A172 (cell line): ENCODE results near the gene SGCE. TPM values are rescaled to one million over a fixed set of nuclear protein-coding genes. Genes with fewer than 3 reads are reported as not detected.

ENCODE experiments used
- DNase-seq: peaks from one replicate; pipeline ENCODE4 v3.0.0-alpha.2; 2015; ENCODE audit warnings: low spot score
- total RNA-seq: library from RNA; depleted of rRNA; stranded (reverse); fragments of >200 nt; shearing (Covaris generic); gene quantifications from 2 replicates; pipeline ENCODE4 v1.2.3, GENCODE V29; 2014

SGCE gene
- total RNA-seq, 1 experiment from 2014 or later: 24.0 TPM

DNA sequence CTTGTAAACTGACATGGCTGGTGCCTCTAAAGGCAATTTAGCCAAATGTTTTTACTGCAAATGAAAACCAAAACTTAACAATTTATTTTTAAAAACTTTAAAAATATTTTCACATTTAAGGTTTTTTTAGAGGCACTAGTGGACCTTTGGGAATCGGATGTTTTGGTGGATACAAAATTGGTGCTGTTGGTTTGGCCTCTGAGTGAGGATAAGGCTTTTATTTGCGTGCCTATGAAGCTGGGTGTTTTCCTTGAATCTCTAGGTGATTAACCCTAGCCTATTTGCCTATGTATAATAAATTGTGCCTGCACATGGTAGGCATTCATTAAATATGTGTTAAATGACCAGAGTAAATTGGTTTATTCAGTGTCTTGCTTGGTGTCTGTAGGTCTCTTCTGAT lies 2.9 kb upstream of the SGCE start:
- no peak for DNase-seq

DNA sequence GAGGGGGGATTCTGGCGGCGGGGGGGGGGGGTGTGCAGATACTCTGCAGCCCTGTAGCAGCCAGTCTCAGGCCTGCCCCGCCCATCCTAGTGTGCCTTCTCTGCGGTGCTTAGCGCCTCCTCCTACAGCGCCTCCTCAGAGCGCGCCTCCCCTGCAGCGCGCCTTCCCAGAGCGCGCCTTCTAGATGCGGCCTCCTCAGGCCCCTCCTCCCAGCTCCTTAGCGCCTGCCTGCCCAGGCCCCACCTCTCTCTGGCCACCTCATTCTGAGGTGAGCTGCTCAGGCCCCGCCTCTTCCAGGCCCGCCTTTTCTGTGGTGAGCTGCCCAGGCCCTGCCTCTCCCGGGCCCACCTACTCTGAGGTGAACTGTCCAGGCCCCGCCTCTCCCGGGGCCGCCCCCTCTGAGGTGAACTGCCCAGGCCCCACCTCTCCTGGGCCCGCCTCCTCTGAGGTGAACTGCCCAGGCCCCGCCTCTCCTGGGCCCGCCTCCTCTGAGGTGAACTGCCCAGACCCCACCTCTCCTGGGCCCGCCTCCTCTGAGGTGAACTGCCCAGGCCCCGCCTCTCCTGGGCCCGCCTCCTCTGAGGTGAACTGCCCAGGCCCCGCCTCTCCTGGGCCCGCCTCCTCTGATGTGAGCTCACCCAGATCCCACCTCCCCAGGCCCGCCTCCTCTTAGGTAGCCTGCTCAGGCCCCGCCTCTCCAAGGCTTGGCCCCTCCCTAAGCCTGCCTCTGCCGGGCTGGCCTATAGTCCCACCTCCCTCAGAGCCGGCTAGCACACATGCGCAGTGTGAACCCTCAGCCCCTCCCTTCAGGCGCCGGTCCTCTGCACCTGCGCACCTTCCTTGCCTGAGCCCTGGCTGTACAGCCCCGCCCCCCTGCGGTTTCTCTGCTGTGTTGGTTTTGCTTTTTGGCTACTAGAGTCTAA lies 2.1 kb upstream of the SGCE start:
- DNase-seq: peak; percentile 82

DNA sequence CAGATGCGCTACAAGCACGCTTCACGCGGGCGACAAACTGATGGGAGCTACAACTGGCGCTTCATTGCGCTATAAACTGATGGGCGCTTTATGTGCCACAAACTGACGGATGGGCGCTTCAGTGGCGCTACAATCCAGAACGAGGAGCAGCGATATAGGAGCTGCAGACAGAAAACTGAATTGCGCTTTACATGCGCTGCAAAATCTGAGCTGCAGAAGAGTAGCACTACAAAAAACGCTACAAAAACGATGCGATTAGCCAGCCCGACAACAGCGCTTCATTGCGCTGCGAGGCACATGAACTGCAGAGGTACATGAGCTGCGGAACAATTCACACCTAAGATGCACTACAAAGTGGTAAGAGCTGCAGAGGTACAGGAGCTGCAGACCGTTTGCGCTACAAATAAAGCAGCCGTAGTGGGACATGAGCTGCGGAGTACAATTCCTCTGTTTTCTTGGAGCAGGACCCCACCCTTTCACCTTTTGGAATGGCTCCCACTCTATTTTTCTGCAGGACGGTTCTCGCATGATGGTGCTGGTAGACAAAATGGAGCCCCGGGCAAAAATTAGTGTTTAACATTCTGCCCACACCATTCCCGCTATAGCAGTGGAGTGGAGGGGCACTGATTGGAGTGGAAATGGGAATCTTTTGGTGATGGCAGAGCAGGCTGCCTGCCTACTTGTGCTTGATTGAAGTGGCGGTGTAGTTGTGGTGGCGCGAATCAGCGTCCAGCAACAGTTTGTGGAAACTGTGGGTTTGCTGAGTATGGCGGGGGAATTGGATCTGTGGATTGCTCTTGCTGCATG lies 1.2 kb upstream of the SGCE start:
- DNase-seq: no peak

DNA sequence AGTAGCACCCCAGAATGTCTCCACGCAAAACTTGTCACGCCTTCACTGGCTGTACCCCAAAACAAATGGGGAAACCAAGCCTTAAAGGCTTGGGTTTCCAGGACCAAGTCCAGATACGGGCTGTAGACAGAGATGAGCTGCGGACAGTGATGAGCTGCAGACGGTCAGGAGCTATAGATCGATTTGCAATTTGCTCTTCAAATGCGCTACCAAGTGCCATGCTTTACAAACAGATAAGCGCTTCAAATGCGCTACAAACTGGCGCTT lies 658 bp upstream of the SGCE start:
- DNase-seq: no peak

DNA sequence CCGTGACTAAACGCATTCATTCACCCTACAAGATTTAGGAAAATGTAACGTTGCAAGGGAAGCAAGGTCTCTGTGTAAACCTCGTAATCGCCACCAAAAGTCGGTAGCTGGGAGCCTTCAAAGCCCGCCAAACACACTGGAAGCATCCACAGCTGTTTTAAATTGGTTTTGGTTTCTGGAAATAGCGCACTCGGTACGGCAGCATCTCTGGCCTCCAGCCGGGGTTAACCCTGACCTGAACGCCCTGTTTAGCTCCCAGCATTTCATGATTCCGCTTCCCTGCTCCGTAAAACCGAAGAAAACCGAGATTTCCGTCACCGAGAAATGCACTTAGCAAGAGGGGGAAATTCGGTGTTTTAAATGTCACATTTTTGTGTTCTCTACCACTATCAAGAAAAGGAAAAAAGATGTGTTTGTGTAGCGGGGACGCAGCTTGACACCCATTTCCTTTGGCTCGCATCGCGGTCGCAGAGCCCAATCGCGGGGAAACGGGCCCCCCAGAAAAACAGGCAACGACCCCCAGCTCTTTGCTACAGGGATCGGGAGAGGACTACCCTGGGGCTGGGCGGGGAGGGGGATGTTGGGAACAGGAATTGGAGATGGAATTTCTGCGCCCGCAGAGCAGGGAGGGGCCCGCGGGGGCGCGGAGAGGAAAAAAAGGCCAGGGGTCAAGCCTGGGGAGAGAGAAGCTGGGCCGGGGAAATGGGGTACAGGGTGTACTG lies 646 bp downstream of the SGCE start:
- DNase-seq: peak; percentile 27

DNA sequence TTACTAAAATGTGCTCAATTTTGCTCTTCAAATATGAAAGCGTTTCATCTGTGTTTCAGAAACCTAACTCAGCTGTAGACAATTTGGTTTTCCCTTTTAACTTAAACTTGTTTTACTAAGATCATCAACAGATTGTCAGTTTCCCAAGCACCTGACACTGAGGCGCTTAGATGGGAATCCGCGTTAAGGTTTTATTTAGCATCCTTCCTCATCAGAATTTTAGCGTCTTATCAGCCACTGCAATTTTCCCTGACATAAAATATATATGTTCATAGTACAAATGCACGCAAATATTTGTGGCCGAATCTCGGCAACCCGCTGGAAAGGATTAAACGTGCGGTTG lies 1.2 kb downstream of the SGCE start:
- DNase-seq: no peak

DNA sequence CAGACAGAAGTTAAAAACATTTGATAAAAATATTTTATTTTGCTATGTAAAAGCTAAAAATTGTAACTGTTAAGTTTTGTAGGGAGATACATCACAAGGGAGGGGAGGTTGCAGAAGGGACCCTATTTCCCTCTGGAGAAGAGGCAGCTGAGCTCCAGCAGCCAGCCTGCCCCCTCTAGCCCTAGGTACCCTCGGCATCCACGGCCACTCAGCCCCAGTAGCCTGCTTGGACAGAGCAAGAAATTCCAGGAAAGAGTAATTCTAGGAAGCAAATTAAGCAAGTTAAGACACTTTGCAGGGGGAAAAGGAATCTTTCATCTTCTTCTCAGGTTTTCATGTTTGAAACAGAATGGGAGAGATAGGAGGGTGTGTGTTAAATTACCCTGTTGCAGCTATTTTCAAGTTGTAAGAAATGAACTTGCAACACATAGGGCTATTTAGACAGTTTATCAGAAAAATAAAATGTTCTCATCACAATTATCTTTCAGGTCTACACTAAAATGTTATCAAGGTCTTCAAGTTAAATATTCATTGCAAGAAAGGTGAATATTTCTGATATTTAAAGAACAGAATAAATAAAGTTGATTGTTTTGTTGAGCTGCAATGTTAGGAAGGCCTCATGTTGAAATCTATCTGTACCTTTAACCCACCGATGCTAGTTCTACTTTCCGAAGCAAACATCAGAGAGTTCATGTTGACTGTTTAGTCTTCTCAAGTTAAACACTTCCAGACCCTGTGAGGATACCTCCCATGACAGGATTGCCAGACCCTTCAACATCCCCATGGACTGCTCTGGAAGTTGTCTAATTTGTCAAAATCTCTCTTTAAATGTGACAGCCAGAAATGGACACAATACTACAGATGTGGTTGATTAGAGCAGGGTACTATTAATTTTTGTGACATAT lies 5.5 kb downstream of the SGCE start:
- DNase-seq: no peak

DNA sequence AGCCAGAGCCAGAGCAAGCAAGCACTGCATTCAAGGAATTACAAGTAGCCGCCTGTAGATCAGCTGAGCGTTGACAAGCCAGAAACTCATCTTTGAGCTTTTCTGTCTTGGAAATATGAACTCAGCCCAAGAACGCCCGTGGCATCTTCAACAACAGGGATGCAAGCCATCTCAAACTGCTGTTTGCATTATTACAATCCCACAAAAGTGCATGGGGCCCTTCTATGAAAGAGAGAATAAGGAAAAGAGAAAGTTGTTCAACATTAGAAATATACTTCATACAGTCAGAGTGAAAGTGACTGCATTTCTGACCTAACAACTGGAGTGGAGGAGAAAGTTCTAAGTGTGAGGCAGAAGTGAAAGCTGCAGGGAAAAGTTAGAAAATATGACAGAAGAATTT lies 6.5 kb downstream of the SGCE start:
- DNase-seq: no peak

DNA sequence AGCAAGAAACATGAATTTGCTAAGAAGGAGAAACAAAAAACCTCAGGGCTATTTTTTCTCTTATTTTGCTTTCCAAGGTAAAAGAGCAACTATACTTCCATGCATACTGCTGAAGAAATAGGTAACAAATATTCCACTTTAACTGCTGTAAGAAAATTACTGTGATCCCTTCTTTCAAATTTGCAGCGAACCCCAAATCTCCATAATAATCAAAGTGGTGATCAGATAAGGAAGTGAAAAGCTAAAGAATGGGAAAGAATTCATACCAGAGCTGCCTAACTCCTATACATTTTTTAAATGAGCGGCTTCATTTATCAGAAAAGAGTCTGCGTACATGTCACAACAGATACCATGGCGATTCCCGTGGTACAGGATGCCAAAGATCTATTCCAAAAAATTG lies 7.2 kb downstream of the SGCE start:
- no peak for DNase-seq

DNA sequence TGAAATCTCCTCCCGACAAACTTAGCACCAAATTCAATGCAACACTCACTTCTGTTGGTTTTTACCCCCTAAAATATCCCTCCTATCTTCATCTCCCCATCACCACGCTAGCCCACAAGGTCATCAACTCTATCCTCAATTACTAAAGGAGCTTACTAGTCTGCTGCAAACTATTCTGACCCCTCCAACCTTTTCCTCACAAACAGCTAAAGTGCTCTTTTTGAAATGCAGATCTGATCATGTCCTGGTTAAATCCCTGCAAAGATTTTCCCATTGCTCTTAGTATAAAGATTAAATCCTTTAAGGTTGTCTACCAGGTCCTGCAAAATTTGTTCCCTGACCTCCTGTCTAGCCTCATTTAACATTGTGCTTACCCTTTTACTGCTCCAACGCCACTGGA lies 8.6 kb downstream of the SGCE start:
- no peak for DNase-seq

DNA sequence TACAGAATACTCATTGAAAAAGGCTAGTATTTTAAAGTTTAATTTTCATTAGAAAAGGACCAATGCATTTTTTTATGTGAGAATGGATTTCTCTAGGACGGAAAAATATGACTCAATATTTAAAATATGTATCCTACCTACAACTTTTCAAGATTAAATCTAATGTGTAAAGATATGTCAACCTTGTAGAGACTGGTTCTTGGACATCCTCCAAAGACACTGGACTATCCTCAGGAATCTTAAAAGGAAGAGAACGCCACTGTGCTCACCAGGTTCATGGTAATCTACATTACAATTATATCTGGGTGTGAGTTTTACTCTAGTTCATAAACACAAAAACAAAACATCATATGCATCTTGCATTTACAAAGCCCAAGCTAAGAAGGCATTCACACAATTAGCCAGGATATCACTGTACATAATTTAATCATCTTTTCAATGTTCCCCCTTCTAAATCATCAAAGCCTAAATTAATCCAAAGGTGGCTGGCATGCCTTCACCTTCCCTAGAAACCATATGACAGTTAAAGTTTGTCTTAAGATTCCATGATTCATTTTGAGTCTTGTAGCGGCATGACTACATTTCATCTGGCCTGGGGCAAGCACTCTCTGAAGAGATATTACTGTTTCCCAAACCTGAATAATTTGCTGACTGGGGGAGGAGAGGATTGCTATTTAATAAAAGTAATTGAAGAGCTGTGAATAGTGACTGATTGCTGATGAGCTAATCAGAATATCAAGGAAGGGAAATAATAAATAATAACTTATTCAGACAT lies 12.0 kb downstream of the SGCE start:
- no peak for DNase-seq

DNA sequence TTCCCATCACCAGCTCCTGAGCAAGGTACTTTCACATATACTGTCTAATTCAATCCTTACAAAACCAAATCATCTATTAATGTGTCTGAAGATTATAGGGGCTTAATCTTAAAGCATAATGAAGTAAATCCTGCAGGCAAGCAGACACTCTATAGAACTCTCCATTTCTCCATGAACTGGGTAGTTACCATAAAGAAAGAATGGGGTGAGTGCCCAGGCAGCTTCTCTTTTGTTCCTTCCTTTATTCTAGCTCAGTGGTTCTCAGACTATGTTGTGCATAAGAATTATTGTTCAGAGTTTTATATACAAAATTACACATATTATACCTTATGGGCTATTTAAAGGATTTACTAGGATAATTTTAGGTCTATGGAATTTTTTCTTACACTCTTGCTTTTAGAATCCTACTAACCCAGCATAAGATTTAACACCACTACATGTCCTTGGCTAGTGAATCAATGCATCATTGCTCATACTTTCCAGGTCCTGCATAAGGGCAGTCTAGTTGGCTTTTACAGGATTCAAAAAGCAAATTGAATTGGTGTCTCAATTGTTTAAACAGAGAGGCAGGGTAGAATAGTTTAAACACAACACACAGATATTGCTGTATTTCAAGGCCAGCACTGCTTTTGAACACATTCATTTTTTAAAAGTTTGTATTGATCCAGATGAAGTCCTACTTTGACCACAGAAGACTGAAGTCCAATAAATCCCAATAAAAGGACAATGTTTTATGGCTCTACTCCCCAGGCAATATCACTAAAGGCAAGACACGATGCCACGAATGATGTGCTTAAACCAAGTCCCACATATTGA lies 12.9 kb downstream of the SGCE start:
- no peak for DNase-seq

DNA sequence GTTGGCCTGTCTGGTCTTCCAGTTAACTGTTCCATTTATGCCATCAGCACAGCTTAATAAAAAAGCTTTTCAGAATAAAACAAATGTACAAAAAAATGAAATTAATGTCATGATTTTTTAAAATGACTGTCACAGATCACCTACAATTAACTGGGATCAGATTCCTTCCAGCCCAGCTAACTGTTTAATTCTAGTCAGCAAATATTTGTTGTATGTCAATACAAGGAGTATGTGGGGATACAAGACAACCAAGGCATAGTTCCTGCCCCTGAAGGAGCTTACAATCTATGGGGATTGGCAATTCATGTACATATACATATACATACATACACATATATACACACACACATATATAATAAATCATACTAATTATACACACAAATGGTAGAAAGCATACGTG lies 16.5 kb downstream of the SGCE start:
- DNase-seq: no peak

DNA sequence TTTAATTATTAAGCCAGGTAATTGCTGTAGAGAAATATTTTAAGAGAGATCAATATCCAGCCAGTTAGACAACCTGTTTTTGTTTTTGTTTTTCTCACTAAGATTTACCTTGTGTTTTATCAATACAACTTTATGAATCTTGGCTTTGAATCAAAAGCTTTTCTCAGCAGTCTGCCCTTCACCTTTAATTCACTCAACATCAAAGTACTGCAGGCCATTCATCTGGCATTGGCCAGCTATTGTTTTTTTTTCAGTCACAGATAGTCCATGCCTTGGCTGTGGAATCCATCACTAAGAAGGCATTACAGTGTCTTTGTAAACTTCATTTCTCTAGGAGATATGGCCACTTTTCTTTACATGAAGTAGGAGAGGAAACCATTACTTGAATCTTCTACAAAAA lies 20.2 kb downstream of the SGCE start:
- no peak for DNase-seq

DNA sequence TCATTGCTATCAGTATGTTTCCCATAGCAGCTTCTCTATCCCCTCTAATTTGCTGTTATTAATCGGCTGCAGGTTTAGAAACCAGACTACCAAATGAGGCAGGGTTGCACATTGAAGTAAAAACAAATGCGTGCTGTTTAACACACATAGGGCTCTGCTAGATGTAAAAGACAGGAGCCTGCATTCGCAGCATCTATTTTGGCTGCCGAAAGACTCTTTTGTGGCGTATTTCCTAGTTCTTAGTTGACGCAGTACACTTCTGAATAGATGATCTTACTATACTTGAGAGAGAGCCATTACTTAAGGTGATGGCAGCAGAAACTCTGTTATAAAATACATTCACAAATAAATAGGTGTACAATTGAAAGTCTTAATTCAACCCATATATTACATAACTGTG lies 21.4 kb downstream of the SGCE start:
- DNase-seq: no peak

DNA sequence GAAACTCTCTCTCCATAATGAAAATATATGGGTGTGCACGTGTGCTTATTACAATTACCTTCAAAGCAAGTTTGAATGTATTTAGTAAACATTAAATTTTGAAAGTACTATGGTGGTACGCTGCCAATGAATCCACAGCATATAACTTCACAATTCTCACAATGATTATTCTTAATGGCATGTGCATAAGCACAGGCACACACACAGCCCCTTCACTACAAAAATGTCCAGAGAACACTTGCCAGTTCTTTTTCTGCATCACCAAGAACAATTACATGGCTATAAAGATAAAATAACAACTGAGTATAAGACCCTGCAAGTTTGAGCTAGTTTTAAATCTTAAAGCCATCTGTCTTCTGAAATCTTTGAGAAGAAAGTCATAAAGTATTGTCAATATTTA lies 22.2 kb downstream of the SGCE start:
- no peak for DNase-seq

DNA sequence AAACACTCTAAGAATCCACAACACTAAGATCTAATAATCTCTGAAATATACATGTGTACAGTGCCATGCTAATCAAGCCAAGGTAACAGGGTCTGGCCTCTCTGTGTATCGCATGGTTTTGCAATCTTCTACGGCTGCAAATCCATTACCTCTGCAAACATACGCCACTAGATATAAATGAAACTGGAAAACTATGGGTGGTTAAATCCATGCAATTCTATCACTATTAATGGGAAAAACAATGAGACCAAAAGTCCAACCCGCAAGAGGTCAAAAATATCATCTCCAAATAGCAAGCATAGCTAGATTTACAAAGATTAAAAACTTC lies 23.0 kb downstream of the SGCE start:
- no peak for DNase-seq

DNA sequence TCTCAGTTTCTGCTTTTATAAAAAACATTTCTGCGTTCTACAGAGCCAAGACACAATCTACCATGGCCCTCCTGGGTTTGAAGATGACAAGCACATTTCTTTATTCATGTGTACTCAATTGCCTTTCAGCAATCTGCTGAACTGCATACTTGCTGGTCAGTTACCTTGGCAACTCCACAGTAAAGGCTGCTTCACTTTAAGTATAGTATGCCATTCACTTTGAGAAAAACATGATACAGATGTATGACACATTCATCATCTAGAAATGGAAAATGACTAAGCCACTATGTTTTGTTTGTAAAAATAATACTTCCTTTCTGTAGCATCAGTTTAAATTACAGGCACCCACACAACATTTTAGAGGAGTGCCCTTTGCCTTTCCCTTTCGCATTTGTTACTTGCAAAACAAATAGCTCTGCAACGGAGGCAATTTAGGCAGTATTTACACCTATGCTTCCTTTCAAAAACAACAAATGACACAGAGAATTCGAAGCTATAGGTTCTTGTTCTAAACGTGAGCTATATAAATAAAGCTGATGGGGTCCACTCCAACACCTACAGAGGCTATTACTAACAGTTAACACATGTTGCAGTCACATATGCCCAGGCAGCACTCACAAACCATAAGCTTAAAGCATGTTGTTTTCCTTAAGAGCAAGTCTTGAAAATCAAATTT lies 23.5 kb downstream of the SGCE start:
- no peak for DNase-seq

DNA sequence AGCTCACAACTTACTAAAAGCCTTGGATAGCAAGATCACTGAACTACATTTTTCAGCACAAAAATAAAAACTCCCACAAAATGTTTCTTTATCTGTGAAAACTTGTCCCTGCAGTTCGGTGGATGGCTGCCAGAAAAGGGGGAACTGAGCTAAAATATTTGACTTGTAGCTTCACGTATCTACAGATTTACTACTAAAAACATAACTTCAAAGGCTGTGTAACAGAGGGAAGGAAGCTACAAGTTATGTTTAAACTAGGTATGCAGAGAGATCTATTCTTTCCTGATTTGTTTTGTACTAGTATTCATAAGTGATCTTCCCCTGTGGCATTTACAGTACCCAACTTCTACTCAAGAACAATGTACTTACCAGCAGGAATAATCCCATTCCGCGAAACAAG lies 25.1 kb downstream of the SGCE start:
- DNase-seq: no peak

DNA sequence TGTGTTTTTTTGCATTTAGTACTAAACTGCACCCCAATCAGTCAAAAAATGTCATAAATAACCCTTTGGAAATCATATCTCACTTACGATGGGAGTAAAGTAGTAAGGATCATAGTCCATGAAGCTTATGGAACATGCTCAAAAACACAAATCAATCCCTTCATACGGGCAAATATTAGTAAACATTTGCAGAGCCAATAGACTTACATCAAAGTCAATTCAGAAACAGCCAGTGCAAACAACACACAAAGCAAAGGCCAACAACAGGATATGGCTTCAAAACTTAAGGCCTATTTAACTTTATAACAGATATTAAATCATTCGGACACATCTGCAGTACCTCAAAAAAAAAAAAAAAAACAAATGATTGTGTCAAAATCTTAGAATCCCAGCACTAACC lies 32.1 kb downstream of the SGCE start:
- no peak for DNase-seq
